Measurements from ENCODE around the gene LCK.

The LCK gene

GRCh38 chr1:32329931-32330466, 78.9 kb downstream of the LCK start:
- no peak for DNase-seq

GRCh38 chr1:32330558-32331151, 79.6 kb downstream of the LCK start:
- DNase-seq = no peak

GRCh38 chr1:32331549-32331948, 80.5 kb downstream of the LCK start:
- DNase-seq = no peak

GRCh38 chr1:32332290-32333079, 81.4 kb downstream of the LCK start:
- DNase-seq = no peak

- DNase-seq = no peak
These were observed 82.3 kb downstream of the LCK start for GRCh38 chr1:32333251-32333963.

DNA sequence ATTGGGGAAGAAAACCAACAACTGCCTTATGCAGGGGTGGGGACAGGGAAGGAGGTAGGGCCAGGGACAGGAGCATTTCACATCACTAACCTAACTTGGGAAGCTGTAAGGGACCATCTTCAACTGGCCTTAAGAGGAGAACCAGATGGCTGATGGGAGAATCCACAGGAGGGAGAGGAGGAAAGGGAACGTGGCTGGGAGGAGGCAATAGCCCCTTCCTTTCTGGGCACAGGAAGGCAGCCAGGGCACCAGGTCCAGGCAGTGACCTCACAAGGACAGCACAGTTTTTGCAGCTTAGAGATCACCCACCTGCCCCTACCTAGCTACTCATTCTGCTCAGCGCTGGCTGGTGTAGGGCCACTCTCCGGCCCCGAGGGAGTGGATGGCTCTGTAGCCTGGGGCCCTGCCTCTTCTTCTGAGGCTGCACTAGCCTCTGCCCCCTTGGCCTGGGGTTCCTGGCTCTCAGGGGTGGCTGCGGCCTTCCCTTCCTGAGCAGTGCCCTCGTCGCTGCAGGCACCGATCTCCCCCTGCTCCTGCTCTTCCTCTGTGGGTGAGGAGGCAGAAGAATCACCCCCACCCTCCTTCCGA, 83.3 kb downstream of the LCK start:
- no peak for DNase-seq

DNA sequence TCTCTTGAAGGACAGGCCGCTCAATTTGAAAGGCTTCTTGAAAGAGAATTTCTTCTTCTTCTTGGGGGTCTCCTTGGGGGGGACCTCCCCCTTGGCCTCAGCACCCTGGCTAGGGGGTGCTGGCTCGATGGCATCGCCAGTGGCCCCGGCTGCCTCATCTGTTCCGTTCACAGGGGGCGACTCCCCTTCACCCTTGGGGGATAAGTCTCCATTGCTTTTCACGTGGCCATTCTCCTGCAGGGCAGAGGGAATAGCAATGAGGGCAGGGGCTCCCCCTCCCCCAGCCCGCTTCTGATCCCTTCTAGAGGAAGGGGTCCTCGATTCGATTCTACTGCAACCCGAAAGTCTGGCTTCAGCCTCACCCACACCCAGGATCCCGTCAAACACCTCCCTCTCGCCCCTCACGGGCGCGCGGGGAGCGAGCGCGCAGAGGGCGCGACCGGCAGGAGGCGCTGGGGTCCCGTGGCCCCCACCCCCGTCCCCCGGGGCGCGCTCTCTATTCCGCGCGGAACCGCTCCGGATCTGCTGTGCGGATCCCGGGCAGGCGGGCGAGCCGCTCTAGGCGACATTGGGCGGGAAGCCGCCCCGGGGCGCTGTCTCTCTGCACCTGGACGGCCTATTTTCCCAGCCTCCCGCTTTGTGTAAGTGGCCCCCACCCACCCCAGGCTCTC, 83.9 kb downstream of the LCK start:
- peak; percentile 44 for DNase-seq

- no peak for DNase-seq
These were observed 84.4 kb downstream of the LCK start for GRCh38 chr1:32335535-32335789.
